Lung microvascular endothelial cell (primary cell): Measurements from ENCODE around the gene TLE1. TPM values are rescaled to one million over a fixed set of nuclear protein-coding genes. Genes with fewer than 3 reads are reported as not detected.

ENCODE experiments used
- DNase-seq, 2 donors: peaks; one replicate each; pipeline versions ENCODE4 v3.0.0 to v3.0.0-alpha.2; 2010; ENCODE audit warnings: low read depth in 2 of 2
- total RNA-seq: library from RNA; depleted of rRNA; stranded (reverse); fragments of >200 nt; gene quantifications from 2 replicates; pipeline ENCODE4 v1.2.1, GENCODE V29; 2014

The TLE1 gene
- total RNA-seq, 1 donor from 2014 or later = 96.4 TPM

GRCh38 chr9:81549500-81550206 is 139.7 kb downstream of the TLE1 start:
- peak in 1 of 2 donors; percentile 21 for DNase-seq

- DNase-seq = no peak
These were observed 140.4 kb downstream of the TLE1 start for GRCh38 chr9:81548911-81549310.

- DNase-seq = no peak
These were observed 142.9 kb downstream of the TLE1 start for GRCh38 chr9:81546489-81546888.

DNA sequence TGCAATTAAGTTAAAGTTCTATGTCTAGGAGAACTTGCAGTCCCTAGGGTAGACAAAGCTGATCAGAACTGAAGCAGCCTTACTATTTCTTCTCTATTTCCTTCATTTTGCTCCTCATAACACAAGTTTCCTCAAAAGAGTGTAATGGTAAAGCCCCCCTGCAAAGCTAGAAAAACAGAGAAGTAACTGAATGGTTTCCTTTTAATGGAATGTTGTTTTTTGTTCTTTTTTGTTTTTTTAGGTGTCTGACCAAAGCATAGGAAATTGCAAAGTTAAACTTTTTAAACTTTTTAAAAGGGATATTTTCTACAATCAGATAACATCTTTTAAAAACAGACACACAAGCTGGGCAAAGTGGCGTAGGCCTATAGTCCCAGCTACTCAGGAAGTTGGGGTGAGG is 145.7 kb downstream of the TLE1 start:
- DNase-seq = peak in 1 of 2 donors; percentile 46

- no peak for DNase-seq
These were observed 147.0 kb downstream of the TLE1 start for GRCh38 chr9:81542118-81542889.

DNA sequence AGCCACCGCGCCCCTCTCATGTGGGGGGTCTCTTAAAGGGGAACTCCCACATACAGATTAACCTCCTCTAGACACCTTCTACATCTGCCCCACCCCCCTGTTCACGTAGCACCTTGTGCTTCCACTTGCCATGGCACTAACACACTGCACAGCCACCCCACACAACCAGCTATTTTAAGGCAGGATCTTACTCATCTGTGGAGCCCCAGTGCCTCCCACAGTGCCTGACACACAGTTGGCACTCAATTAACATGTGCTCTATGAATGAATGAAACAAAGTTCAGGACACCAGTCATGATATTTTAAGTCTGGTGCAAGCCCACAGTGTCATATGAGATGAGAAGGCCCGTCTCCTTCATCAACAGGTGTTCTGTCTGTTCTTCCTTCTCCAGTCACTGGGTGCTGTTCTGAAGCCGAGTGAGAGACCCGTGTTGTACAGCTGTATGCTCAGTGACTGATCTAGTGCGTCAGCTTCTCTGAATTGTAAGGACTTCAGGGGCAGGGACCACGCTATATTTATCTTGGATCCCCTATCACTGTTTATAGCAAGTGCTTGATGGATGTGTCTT is 149.1 kb downstream of the TLE1 start:
- DNase-seq = no peak

DNA sequence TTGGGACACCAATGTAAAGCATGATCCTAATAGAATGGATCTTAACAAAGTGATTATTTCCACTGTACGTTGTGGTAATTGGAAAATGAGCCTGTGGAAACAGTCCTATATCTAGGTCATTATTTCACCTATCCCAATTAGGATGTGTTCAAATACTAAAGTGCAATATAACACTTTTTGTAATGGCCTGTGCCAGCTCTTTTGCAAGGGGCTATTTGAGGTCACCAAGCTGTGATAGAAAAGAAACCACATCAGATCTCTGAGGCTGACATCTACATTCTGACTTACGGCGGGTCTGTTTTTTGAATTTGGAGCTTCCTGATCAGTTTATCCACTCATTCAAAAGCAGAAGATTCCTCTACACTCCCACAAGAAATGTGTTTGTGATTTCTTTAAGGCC is 150.0 kb downstream of the TLE1 start:
- DNase-seq = no peak

DNA sequence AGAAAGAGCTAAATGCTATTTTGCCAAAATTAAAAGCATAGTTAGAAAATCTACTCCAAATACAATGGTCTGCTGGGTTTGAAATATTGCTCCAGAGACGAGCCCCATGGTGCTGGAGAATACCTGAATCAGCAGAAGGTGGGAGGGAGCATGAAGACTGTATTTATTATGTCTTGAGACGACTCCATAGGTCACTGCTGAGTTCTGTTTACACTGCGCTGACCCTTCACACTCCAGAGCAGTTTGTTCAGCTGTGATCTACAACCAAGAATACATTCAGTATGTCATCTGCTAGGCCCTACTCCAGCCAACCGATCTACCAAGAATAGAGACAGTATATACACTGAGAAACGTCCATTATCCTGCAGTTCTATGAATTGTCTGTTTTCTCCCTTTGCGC is 150.5 kb downstream of the TLE1 start:
- DNase-seq = no peak

DNA sequence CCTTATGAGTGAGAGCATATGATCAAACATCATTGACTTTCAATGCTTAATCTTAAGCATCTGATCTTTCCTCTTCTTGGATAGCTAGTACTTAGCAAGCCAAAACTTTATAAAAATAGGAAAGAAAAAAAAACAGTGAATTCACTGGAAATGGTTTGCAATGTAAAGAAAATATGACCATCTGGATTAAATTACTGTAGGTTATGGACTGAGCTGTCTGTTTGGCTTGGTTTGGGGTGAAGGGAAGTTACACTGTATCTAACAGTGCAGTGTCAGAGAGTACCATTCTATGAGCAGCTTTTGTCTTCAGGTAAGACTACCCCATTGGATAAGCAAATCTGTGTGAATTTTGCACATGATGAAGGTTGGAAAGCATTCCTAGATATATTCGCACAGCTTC is 151.4 kb downstream of the TLE1 start:
- DNase-seq = no peak

GRCh38 chr9:81536242-81537025 is 152.9 kb downstream of the TLE1 start:
- no peak for DNase-seq

DNA sequence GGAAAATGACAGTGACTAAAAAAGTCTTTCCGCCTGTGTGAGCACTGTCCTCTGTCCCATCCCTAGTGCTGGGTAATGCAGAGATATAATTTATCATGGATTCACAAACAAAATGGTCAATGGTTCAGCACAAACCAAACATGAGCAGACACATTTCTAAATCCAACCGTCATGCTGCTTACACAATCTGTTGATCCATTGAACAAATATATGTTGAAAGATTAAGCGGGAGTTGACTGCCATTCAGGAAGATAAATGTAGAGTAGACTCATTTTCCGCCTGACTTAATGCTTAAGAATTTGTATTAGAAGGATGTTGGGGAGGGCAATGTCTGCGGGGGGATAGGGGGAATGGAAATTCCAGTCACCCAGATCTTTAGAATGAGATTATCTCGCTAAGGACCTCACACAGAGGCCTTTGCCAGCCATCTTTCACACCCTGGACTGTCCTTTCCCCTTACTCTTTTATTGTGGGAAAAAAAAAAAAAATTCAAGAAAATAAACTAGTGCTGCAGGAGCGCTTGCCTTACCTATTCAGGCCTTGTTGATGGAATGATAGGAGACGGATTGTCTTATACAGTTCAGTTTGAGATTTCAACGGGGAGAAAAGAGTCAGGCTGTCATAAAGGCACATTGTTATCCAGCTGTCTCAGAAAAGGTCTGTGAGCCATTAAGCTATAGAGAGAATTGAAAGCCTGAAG is 153.7 kb downstream of the TLE1 start:
- peak in 1 of 2 donors; percentile 8 for DNase-seq

DNA sequence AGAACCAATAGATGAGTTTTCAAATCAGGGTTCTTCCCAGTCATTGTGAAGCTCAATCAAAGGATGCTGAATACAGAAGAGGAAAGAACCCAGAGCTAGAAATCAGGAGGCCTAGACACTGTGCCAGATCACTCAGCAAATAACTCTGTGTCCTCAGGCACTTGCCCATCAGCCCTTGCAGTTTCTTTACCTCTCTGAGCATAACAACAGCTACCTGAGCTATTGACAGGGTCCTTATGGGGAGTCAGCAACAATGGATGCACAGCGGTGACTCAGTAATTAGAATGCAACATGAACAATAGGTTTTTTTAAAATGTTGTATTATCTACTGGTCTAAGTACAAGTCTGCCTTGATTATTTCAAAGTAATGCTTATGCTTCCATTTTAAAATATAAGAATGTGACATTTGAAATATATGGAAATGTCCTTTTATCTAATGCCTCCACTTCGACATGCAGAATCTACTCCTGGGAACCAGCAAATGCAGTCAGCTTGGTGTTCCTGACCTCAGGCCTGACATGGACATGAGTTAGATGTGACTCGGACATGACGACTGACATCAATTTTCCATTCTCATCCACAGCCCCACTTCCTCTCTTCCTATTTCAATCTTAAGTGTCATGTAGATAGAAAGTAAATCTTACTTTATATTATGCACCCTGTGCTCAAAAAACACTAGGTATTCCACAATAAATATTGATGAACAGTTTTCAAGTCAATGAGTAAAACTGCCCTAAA is 155.0 kb downstream of the TLE1 start:
- DNase-seq = peak; percentile 44 to 50

Other genes starting within 250 kb of the TLE1 start
- gene SPATA31D4, start 238.9 kb upstream of the TLE1 start, total RNA-seq = not detected in 2 replicates